HFF-Myc (cell line): ENCODE results near the gene NEK8.
"Not testable (repeated sequence)": the region's sequence is repeated elsewhere in the genome, so short reads cannot be mapped to it uniquely, and the experiment has no call there.

Experiments
- DNase-seq: peaks from one replicate; pipeline ENCODE4 v3.0.0-alpha.2; 2011; ENCODE audit warnings: low read depth; ENCODE audit errors: extremely low read depth
- H3K4me3 ChIP-seq: replicated peaks from 2 replicates; pipeline ENCODE4 v1.5.1; 2011; ENCODE audit warnings: low read depth, mild to moderate bottlenecking, control low read depth, low read length
- CTCF ChIP-seq: IDR thresholded peaks from 2 replicates; pipeline ENCODE4 v1.5.1; 2012; ENCODE audit warnings: mild to moderate bottlenecking, low read depth, low read length, control low read depth; ENCODE audit errors: missing control alignments

The NEK8 gene

GRCh38 chr17:28726226-28726626 is 2.4 kb upstream of the NEK8 start, which contains the start of gene TLCD1:
TLCD1 (minus strand) TSS chr17:28726233; CDS start chr17:28726097, 136 bp downstream.
- TF ChIP-seq CTCF: no peak
- H3K4me3 ChIP-seq: peak within 1 kb of the TSS; percentile 99
- DNase-seq: no peak

- DNase-seq: peak; percentile 84
- TF ChIP-seq CTCF: peak; percentile 98
- peak overlapping the region; percentile 99 for H3K4me3 ChIP-seq
Observed at GRCh38 chr17:28726627-28727491, 1.7 kb upstream of the NEK8 start.

- TF ChIP-seq CTCF: no peak
- no peak for DNase-seq
- H3K4me3 ChIP-seq: no peak overlapping the region
Observed at GRCh38 chr17:28729950-28730330, 1.4 kb downstream of the NEK8 start.

- no peak for DNase-seq
- H3K4me3 ChIP-seq: no peak overlapping the region
- TF ChIP-seq CTCF: no peak
Observed at GRCh38 chr17:28733346-28733745, 4.8 kb downstream of the NEK8 start.

- H3K4me3 ChIP-seq: no peak overlapping the region
- no peak for DNase-seq
- TF ChIP-seq CTCF: no peak
Observed at GRCh38 chr17:28734712-28735241, 6.2 kb downstream of the NEK8 start.

- H3K4me3 ChIP-seq: no peak overlapping the region
- DNase-seq: no peak
Observed at GRCh38 chr17:28735242-28735722, 6.7 kb downstream of the NEK8 start.

GRCh38 chr17:28735913-28736769 is 7.6 kb downstream of the NEK8 start:
- DNase-seq, H3K4me3 ChIP-seq: not testable (repeated sequence)

More at GRCh38 chr17:28735242-28735722, 6.7 kb downstream of the NEK8 start:
- TF ChIP-seq CTCF: no peak
